Activated CD8-positive, alpha-beta memory T cell treated with anti-CD3 and anti-CD28 coated beads for 48 hours (primary cell): Measurements from ENCODE around the gene RNU1-2.
"Not testable (repeated sequence)": the region's sequence is repeated elsewhere in the genome, so short reads cannot be mapped to it uniquely, and the experiment has no call there.

Experiments used
- DNase-seq, 3 experiments: peaks; one replicate each; pipeline ENCODE4 v3.0.0-alpha.2; 2020; ENCODE audit warnings: low read depth in 2 of 3, low spot score in 2 of 3

RNU1-2 gene

DNA sequence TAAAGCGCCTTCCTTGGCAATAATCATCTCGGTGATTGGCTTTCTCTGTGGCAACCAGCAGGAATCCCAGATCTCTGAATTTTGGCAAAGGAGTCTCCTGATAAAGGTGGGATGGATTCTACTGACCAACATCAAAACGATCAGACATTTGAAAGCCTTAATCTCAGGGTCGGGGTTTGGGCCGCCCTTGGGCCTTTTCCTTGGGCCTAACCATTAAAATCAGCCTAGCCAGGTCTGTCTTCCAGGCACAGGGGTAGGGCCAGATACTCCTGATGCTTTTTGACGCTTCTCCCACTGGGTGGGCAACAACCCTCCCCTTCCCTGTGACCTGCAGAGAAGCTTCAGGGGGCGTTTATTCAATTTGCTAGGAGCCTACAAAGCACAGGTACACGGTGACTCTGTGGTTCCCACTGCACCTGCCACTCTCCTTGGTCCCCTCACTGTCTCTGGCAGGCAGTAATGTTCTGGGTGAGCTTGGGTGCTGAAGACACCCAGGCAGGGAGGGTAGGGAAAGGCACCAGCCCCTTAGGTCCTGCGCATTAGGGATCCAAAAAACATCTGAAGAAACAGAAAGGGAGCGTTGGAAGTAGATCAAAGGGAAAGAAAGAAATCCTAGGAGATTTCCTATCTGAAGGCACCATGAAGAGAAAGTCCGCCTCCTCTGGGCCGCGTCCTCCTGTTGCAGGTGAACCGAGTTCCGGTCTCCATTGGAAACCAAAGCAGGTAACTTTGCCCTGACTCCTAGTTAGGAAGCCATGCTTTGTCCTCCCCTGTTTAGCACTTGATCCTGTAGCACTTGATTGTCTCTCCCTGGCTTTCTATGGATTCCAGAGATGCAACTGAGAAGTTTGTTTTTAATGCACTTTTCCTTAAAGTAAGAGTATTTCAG is 12.3 kb downstream of the RNU1-2 start:
- no peak for DNase-seq

DNA sequence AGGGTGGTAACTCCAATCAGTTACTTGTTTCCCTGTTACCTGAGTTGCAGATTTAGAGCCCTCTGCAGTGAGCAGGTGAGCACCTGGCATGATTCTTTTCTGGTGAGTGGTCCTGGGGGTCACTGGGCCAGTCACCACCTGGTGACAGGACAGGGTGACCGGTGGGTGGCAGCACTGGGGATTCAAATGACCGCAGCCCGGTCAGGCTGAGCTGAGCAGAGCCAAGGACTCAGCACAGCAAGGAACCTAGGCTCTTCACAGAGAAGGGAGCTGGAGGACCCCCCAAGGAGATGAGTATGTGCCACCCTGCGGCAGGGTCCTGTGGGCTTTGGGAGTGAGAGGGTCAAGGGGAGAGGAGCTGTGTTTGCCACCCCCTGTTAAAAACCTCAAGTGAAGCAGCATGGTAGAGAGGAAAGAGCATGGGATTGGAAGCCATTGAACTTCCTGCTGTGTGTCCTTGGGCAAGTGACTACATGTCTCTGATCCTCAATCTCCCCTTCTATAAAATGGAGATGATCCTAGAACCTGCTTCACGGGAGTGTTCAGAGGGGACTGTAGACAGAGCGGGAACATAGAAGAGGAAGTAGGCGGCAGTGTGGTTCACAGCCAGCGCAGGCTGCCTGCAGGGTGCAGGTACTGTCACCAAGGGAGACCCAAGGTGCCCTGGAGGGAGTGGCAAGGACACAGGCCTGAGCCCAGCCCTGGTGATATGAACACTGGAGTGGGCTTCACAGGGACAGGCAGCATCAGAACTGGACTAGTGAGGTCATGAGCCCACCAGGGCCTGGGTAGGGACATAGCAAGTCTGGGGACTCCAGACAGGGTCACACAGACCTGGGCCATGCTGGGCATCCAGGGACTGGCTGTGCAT is 16.3 kb downstream of the RNU1-2 start:
- not testable (repeated sequence) for DNase-seq

DNA sequence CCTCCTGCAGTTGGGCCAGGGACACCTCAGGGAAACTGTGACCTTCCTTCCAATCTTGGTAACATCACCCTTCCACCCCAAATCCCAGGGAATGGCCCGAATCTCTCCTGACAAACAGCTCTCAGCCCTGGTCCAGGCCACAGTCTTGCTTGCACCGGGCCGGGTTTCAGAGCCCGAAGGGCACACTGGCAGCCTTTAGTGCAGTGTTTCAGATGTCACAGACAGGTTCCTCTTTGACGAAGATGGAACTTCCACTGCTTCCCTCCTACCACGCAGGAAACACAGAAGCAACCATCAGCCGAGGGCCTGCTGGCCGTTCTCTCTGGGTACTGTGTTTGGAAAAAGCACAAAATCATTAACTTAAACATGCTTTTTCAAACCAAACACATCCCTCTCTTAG is 17.0 kb downstream of the RNU1-2 start:
- DNase-seq: not testable (repeated sequence)

DNA sequence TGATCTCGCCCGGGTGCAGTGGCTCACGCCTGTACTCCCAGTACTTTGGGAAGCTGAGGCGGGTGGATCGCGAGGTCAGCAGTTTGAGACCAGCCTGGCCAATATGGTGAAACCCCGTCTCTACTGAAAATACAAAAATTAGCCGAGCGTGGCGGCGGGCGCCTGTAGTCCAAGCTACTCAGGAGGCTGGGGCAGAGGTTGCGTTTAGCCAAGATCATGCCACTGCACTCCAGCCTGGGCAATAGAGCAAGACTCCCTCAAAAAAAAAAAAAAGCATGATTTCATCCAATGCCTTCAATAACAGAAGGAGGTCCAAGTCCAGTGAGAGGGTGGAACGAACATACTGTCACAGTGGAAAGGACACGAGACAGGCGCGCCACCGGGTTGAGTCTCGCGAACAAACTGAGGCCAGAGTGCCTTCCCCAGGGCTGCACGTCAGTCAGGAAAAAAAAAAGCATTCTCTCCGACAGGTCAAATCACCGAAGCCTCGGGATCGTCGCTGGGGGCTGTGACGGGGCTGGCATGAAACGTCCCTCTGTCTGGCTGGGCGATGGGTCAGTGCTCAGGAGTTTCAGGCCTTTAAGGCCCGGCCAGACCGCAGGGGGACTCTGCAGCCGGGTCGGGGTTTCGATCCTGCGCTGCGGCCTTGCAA is 17.5 kb downstream of the RNU1-2 start:
- no peak for DNase-seq

DNA sequence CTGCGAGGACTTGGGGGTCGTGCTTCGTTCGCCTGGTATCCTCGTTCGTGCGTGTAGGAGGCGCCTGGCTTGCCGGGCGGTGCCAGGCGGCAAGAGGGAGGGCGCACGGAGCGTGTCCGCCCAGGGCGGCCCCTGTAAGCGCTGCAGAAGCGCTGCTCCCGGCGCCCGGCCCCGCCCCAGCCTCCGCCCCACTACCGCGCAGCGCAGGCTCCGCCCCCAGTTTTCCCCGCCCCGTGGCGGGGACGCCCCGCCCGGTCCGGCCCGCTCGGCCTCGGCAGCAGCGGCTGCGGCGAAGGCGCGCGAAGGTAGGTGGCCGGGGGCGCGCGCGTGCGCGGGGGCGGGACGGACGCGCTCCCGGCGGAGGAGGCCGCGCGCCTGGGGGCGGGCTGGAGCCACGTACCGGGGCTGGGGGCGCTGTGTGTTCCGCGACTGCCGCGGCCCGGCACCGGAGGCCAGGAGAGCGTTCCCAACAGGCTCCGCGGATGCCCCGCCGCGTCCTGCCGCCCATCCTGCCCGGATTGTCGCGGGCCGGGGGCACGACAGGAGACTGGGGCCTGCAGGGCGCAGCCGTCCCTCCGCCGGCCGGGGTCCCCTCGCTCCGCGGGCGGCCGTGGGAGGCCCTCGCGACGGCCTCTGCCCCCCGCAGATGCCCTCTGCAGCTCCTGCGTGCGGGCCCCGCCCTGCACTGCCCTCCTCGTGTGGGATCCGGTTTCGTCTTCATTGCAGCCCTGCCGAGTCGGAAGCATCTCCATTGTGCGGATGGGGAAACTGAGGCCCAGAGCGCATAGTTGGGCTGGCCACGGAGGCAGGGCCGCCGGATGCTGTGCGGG is 18.3 kb downstream of the RNU1-2 start:
- peak; percentile 84 to 96 (median 95) for DNase-seq

DNA sequence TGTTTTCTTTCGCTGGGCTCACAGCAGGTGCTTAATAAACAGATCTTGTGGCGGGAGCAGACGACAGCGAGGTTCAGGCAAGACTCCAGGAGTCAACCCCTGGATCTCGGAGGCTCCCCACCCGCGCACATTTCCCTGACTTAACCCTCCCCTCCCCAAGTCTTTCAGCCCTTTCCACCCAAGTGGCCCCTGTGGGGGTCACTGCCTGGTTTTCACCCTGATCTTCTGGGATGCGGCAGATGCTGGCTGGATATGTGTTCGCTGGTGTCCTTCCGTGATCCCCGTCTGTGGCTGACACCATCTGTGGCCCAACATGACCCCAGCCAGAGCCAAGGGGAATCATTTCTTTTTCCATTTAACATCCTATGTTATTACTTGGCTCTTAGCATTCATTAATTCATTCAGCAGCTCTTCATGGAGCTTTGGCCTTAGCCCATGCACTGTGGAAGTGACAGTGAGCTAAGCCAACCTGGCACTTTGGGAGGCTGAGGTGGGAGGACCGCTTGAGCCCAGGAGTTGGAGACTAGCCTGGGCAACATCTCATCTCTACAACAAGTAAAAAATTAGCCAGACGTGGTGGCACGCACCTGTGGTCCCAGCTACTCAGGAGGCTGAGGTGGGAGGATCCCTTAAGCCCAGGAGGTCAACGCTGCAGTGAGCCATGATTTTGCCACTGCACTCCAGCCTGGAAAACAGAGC is 19.3 kb downstream of the RNU1-2 start:
- not testable (repeated sequence) for DNase-seq

DNA sequence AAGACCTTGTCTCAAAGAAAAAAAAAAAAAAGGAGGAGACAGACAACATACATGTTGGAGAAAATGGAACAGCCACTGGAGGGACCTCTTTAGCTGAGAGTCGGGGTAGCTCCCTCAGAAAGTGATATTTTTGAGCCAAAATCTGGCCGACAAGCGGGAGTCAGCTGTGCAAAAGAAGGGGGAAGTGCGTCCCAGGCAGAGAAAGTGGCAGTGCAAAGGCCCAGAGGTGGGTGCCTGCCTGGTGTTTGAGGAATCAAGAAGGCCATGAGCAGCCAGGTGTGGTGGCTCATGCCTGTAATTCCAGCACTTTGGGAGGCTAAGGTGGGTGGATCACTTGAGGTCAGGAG is 19.8 kb downstream of the RNU1-2 start:
- no peak for DNase-seq

DNA sequence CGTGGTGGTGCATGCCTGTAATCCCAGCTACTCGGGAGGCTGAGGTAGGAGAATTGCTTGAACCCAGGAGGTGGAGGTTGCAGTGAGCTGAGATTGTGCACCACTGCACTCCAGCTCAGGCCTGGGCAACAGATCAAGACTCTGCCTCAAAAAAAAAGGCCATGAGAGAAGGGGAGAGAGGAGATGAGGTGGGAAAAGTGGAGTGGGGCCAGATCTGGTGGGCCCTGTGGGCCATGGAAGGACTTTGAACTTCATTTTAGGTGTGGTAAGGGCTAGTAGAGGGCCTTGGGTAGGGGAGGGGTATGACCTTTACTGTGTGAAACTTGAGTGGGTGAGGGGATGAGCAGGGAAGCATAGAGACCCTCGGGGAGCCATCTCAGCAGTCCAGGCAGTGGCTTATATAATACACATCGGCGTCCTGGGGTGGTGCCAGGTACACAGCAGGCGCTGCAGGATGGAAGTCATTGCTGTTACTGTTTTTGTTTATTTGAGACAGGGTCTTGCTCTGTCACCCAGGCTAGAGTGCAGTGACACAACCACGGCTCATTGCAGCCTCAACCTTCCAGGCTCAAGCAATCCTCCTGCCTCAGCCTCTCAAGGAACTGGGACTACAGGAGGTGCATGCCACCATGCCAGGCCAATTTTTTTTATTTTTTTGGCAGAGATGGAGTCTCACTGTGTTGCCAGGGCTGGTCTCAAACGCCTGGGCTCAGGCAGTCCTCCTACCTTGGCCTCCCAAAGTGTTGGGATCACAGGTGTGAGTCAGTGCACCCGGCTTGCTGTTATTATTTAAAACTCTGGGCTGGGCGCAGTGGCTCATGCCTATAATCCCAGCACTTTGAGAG is 20.5 kb downstream of the RNU1-2 start:
- not testable (repeated sequence) for DNase-seq

DNA sequence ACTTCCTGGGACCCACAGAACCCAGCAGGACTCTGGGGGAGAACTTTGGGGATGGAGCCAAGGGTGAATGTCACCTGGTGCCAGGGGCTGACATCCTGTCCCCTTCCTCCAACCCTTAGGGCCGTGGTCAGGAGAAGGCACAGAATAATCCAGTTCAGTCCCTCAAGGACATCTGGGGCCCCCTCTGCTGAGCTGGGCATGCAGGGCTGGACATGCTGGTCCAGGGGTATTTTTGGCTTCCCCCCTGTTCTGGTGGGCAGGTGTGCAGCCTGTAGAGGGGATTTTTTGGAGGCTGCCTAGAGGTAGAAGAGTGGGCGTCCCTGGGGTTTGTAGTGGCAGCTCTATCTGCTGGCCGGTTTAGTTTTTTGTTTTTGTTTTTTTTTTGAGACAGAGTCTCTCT is 22.6 kb downstream of the RNU1-2 start:
- DNase-seq: no peak

DNA sequence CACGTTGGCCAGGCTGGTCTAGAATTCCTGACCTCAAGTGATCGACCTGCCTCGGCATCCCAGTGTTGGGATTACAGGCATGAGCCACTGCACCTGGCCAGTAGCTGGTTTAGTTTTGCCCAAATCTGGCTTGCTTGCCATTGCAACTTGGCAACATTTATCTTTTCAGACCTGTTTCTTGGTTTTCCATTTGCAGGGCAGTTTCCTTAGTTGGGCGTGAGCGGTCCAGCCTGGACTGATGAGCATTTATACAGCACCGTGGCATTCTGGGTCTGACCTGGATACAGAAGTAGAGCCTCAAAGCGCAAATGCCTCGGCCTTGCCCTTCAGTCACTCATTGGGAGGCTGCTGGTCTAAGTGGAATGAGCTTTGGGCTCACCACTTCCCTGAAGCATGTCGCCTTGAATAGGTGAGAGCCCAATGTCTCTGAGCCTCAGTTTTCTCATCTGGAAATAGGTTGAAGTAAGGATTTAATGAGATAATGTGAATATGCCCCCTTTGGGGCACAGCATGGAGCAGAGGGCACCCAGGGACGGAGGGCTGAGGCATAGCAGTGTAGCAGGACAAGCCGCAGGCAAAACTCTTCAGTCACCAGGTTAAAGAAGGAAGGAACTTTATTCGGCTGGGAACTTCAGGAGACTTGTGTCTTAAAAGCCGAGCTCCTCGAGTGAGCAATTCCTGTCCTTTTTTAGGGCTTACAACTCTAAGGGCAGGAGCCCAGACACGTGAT is 23.3 kb downstream of the RNU1-2 start:
- not testable (repeated sequence) for DNase-seq

DNA sequence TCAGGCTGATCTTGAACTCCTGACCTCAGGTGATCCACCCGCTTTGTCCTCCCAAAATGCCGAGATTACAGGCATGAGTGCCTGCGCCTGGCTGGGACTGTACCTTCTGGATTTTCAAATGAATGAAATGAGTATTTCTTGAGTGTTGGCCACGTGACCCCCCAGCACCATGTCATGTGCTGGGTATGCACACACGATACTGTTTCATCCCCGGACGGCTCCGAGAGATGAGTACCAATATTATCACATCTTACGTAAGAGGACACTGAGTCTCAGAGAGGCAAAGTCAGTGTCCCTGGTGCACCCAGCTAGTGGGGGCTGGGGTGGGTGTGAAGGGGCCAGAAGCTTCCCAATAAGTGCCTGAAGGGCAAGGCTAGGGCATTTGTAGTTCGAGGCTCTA is 25.2 kb downstream of the RNU1-2 start:
- DNase-seq: no peak

DNA sequence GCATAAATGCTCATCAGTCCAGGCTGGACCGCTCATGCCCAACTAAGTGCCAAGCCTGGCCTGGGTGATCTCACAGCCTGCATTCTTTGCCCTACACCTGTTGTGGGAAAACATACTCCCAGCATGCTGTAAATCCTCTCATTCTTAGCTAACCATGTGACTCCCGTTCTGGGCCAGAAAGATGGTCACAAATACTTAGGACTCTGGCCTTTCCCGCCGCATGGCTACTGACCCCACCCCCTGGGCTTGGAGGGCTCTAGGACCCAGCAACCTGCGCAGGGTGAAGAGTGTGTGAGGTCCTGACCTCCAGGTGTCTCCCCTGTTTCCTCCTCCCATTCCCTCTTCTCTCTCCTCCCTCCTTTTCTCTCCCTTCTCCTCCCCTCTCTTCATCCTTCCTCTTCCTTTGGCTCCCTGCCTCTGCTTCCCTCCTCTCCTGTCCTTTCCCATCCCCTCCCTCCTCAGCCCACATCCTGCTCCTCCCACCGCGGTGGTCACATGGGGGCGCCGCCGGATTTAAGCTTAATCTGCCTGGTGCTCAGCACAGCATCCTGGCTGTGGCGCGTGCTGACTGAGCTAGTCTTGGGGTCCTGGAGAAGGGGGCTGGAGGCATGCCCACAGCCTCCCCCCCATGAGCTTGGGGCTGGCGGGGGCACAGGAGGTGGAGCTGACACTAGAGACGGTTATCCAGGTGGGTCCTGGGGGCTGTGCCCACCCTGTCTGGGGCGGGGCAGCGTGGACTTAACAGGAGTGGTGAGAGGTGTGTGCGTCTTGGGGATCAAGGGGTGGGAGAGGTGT is 25.8 kb downstream of the RNU1-2 start, which contains the start of gene CROCC:
TSS of gene CROCC (plus strand) at position 541 of the 795 bp plus-strand sequence. CDS start at position 629, 88 bp downstream.
- peak in 1 of 3 experiments; percentile 47 for DNase-seq

DNA sequence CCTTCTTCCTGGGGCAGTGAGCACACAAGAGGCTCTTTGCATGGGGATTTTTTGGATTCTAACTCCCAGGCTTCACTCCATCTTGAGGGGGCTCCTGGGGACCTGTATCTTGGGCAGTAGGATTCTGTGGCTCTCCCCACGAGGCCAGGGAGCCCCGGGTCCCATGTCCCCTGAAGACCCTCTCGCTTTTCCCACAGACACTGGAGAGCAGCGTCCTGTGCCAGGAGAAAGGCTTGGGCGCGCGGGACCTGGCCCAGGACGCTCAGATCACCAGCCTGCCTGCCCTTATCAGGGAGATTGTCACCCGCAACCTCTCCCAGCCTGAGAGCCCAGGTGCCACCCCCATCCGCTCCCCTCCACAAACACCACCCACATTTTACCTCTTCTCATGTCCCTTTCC is 26.7 kb downstream of the RNU1-2 start:
- DNase-seq: no peak

DNA sequence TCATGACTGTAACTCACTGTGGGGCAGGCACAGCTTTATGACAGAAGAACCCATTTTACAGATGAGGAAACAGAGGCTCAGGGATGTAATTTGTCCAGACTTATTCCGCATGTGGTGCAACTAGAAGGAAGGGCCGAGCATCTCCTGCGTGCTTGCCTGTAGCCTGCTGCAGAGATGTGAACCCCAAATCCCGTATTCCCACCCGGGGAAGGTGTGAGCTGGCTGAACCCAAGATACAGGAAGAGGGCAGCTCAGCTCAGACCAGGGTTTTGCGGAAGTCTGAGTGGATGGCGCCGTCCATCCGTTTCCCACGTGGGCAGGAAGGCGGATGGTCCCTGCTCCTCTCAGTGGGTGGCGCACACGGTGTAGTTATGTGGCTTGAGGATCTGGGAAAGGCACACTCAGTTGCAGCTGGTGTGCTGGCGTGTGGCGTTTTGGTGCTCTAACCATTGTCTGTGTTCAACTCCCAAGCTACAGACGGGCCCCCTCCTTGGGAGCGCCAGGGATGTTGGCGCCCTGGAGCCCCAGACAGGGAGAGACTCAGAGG is 27.2 kb downstream of the RNU1-2 start:
- DNase-seq: no peak

DNA sequence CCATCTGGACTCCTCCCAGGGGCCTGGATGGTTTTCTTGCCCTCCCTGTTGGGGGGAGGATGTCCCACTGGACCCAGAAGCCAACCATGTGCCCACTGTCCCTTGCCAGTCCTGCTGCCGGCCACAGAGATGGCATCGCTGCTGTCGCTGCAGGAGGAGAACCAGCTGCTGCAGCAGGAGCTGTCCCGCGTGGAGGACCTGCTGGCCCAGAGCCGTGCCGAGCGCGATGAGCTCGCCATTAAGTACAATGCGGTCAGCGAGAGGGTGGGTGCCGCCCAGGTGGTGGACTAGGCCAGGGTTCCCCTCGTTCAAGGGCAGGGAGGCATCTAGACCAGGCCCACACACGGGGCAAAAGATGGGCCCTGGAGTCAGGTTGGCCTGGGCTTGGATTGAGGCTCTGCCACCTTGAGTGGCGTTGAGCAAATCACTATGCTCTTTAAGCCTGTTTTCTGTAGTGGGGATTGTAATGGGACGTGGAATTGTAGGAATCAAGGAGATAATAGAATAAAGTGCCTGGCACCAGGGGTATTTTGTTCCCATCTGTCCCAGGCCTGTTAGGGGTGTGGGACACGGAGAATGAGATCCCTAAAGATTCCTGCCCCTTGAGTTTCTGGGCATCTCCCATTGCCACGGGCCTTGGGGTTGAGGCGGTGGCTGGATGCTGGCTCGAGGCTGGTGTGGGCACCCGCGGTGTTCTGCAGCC is 28.6 kb downstream of the RNU1-2 start:
- no peak for DNase-seq

DNA sequence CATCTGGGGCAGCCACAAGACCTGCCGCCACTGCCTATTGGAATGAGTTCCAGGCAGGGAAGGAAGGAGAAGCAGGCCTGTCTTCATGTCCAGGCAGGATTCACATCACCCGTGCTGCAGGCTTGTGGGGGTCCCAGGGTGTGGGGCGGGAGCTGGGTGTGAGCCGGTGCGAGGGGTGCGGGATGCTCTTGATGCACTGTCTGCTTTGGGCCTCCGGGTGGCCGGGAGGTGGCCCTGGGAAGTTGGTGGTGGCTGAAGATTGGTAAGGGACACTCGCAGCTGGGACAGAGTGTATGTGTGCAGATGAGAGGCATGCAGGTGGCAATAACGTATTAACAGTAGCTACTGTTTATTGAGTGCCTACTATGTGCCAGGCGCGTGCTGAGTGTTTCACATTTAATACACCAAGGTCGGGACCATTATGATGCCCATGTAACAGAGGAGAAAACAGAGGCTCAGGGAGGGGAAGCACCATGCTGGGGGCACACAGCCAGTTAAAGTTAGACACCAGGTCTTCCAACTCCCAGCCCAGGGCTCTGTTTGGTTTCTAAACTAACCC is 29.2 kb downstream of the RNU1-2 start:
- no peak for DNase-seq
